ENCODE results near the gene CACNA1G. TPM values are rescaled to one million over a fixed set of nuclear protein-coding genes. Genes with fewer than 3 reads are reported as not detected.

Gene CACNA1G
- total RNA-seq, 4 donors from 2014 or later, result under 0.01 to 28.9 (median 6.0) TPM

DNA sequence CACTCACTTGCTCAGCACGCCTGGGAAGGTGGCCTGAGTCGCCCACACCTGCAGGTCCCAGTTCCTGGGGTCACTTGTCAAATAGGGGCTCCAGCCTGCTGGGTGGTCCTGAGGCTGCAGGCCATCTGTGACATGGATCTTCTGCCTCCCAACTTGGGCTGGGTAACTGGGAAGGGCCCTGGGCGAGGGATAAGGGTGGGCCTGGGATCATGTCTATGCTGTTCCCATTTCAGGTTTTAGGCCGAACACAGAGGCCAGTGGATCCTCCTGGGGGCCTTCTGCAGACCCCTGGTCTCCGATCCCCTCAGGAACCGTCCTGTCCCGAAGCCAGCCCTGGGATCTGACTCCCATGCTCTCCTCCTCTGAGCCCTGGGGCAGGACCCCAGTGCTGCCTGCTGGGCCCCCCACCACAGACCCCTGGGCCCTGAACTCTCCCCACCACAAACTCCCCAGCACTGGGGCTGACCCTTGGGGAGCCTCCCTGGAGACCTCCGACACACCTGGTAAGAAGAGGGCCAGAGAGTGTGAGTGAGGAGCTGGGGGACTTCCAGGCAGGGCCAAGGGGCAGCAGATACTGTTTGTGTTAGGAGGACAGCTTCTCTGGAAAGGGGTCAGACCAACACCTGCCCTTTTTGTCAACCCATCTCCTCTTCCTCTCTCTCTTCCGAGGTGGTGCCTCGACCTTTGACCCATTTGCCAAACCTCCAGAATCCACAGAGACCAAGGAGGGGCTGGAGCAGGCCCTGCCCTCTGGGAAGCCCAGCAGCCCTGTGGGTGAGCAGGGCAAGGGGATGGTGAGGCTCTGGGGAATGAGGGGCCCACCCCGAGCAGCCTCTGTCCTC is 19.7 kb upstream of the CACNA1G start:
- Histone ChIP-seq H3K27me3 (no peaks in the 10 kb centered on the region), H3K4me1 (peaks cover 4 to 11% of the 10 kb centered on the region in 2 donors), H3K36me3 (no peaks in the 10 kb centered on the region), H3K9me3 (no peaks in the 10 kb centered on the region), H3K27ac (no peak overlapping the region), H3K4me3 (no peak overlapping the region)
- DNase-seq, result no peak
- intact Hi-C loops (cut with DNase I; ENCODE audit: low total_unique reads), result loop anchor here (10.0 kb wide), 1 partner anchor 144 kb away; no protein-coding TSS in a partner anchor
- TF ChIP-seq, protein P1, sequence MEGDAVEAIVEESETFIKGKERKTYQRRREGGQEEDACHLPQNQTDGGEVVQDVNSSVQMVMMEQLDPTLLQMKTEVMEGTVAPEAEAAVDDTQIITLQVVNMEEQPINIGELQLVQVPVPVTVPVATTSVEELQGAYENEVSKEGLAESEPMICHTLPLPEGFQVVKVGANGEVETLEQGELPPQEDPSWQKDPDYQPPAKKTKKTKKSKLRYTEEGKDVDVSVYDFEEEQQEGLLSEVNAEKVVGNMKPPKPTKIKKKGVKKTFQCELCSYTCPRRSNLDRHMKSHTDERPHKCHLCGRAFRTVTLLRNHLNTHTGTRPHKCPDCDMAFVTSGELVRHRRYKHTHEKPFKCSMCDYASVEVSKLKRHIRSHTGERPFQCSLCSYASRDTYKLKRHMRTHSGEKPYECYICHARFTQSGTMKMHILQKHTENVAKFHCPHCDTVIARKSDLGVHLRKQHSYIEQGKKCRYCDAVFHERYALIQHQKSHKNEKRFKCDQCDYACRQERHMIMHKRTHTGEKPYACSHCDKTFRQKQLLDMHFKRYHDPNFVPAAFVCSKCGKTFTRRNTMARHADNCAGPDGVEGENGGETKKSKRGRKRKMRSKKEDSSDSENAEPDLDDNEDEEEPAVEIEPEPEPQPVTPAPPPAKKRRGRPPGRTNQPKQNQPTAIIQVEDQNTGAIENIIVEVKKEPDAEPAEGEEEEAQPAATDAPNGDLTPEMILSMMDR (IDR thresholded peaks at IDR 0.05), result no peak
- no peak for TF ChIP-seq POLR2A (IDR thresholded peaks at IDR 0.05)

DNA sequence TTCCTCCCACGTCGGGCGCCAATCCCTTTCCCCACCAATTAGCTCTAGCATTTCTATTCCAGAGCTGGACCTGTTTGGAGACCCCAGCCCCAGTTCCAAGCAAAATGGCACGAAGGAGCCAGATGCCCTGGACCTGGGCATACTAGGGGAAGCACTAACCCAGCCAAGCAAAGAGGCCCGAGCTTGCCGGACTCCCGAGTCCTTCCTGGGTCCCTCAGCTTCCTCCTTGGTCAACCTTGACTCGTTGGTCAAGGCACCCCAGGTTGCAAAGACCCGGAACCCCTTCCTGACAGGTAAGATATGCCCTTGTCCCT is 19.2 kb upstream of the CACNA1G start:
- TF ChIP-seq POLR2A (IDR thresholded peaks at IDR 0.05), result no peak
- TF ChIP-seq, protein P1 (IDR thresholded peaks at IDR 0.05), result no peak
- H3K36me3 ChIP-seq, result no peaks in the 10 kb centered on the region
- DNase-seq, result no peak
- H3K9me3 ChIP-seq, result no peaks in the 10 kb centered on the region
- peak overlapping the region; percentile 28 to 47 for H3K4me3 ChIP-seq
- H3K4me1 ChIP-seq, result peaks cover 4 to 11% of the 10 kb centered on the region in 2 donors
- peak overlapping the region; percentile 67 to 70 for H3K27ac ChIP-seq
- intact Hi-C loops (cut with DNase I; ENCODE audit: low total_unique reads), result loop anchor here (10.0 kb wide), 1 partner anchor 143 kb away; no protein-coding TSS in a partner anchor
- H3K27me3 ChIP-seq, result no peaks in the 10 kb centered on the region

DNA sequence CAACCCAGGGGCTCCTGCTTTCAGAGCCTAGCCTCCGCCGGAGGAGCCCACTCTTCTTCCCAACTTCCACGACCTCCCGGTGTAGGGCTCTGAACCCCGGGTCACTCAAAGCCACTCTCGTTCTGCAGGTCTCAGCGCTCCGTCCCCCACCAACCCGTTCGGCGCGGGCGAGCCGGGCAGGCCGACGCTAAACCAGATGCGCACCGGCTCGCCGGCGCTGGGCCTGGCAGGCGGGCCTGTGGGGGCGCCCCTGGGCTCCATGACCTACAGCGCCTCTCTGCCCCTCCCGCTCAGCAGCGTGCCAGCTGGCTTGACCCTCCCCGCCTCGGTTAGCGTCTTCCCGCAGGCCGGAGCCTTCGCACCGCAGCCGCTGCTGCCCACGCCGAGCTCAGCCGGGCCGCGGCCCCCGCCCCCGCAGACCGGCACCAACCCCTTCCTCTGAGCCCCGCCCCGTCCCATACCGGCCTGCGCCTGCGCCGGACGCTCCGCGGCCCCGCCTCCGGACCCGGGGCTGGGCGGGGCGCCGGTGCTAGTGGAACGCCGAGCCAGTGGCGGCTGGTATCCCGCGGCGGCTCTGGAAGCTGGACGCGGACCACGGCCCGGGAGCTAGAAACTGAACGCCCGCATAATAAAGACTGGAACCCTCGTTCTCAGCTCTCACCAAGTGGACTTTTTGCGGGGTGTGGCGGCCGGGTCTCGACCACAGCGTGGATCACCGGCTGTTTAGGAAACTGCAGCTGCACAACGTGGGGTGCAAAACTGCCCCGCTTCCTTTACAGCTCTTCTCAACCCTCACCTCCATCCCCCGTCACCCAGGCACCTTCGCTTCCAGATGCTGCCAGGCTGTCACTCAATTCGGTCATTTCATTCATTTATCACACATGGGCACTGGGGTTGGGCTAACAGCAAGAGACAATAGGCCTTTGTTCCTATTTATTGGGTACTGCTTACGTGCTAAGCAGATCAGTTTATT is 18.5 kb upstream of the CACNA1G start:
- Histone ChIP-seq H3K27ac (peak overlapping the region; percentile 67 to 70), H3K36me3 (no peaks in the 10 kb centered on the region), H3K4me3 (peak overlapping the region; percentile 28 to 47), H3K9me3 (no peaks in the 10 kb centered on the region), H3K4me1 (peaks cover 4 to 11% of the 10 kb centered on the region in 2 donors), H3K27me3 (no peaks in the 10 kb centered on the region)
- intact Hi-C loops (cut with DNase I; ENCODE audit: low total_unique reads), result loop anchor here (10.0 kb wide), 1 partner anchor 143 kb away; no protein-coding TSS in a partner anchor
- TF ChIP-seq, protein P1 (IDR thresholded peaks at IDR 0.05), result peak in 3 of 4 experiments; percentile 28 to 49 (median 36)
- TF ChIP-seq POLR2A (IDR thresholded peaks at IDR 0.05), result peak; percentile 29 to 74
- peak; percentile 79 to 89 for DNase-seq

DNA sequence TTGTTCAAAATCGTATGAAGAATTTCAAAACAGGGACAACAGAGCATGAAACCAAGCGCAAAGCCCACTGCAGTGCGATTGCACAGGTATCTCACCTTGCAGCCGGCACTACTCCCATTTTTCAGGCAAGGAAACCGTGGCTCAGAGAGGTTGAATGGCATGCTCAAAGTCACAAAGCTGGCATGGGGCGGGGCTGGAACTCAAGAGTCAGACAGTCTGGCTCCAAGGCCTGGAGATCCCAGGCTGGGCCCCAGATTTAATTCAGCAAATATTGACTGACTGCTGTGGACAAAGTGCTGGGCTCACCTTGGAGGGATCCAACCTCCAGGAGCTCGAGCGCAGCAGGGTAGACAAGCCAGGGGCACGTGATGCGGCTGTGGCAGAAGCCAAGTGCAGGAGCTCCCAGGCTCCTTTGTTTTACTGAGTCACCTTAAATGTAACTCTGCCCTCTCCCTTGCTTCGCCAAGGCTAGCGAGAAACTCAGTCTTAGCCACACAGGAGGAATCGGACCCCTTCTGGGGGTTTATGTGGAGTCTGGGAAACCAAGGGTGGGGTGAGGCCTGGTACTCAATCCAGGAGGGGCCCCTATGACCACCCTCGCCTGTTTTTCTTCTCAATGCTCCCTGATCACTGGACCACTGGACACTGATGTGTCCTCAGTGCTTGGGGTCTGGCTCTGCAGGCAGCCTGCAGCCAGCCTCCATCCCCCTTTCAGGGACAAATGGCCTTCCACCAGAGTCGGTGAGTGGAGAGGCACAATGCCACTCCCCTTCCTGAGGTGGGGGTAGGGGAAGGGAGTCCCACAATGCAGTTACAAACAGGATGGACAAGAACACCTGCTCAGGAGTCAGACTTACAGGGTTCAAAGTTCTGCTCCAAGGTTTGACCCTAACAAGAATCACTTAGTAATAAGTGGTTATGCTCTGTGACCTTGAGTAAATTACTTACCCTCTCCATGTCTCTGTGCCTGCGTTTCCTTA is 17.4 kb upstream of the CACNA1G start:
- no peak for TF ChIP-seq POLR2A (IDR thresholded peaks at IDR 0.05)
- Histone ChIP-seq H3K27me3 (no peaks in the 10 kb centered on the region), H3K9me3 (no peaks in the 10 kb centered on the region), H3K4me1 (peaks cover 4 to 11% of the 10 kb centered on the region in 2 donors), H3K27ac (no peak overlapping the region), H3K36me3 (no peaks in the 10 kb centered on the region), H3K4me3 (peak overlapping the region in 1 of 2 donors; percentile 47)
- intact Hi-C loops (cut with DNase I; ENCODE audit: low total_unique reads), result loop anchor here (10.0 kb wide), 1 partner anchor 142 kb away; no protein-coding TSS in a partner anchor
- no peak for DNase-seq
